GM12878 (cell line): Measurements from ENCODE around the gene DHRS9. TPM values are rescaled to one million over a fixed set of nuclear protein-coding genes. Genes with fewer than 3 reads are reported as not detected.

Experiments used
- CBFB ChIP-seq: IDR thresholded peaks from 2 replicates; pipeline ENCODE4 v1.6.1; 2016; ENCODE audit warnings: antibody characterized with exemption, low read depth
- ESRRA ChIP-seq: IDR thresholded peaks from 2 replicates; pipeline ENCODE4 v1.6.1; 2012; ENCODE audit warnings: mild to moderate bottlenecking, low read length, improper control_type of control experiment
- PRDM15 ChIP-seq: fragments of 450-650 bp; formaldehyde crosslinking; IDR thresholded peaks from 2 replicates; pipeline ENCODE4 v1.4.0; 2020; ENCODE audit warnings: mild to moderate bottlenecking, moderate library complexity
- SKIL ChIP-seq: fragments of 450-650 bp; IDR thresholded peaks from 2 replicates; pipeline ENCODE4 v1.6.1; 2017; ENCODE audit warnings: mild to moderate bottlenecking, low read depth, inconsistent platforms; ENCODE audit not compliant: poor library complexity, severe bottlenecking
- SMC3 ChIP-seq: IDR thresholded peaks from 2 replicates; pipeline ENCODE4 v1.6.1; 2011; ENCODE audit warnings: low read length, improper control_type of control experiment, borderline replicate concordance
- SRF ChIP-seq, 2 experiments: IDR thresholded peaks; 2 replicates each; pipeline ENCODE4 v1.6.1; 2011; ENCODE audit warnings: low read depth in 2 of 2, low read length in 2 of 2, mild to moderate bottlenecking in 1 of 2, moderate library complexity in 1 of 2
- TBL1XR1 ChIP-seq: IDR thresholded peaks from 2 replicates; pipeline ENCODE4 v1.6.1; 2012; ENCODE audit warnings: low read depth, low read length, improper control_type of control experiment
- ZBTB33 ChIP-seq: fragments of 450-650 bp; IDR thresholded peaks from 2 replicates; pipeline ENCODE4 v1.6.1; 2017; ENCODE audit warnings: mild to moderate bottlenecking
- polyA plus RNA-seq, 11 experiments: library from polyadenylated mRNA; depleted of rRNA in 4 of 11; unstranded in 6 of 11; stranded (reverse) in 5 of 11; fragments of >200 nt; fragmentation: Nextera tagmentation in 4 of 11; fragmentation: Illumina TruSeq in 1 of 11; extraction: Ambion mirVana in 4 of 11; extraction: Trizol in 1 of 11; gene quantifications; 1 replicate in 1 of 11; 2 replicates in 10 of 11; pipeline versions ENCODE4 v1.2.1 to v1.2.3, GENCODE V29; 2011 to 2016; ENCODE audit warnings: inconsistent platforms in 2 of 11, missing spikeins in 2 of 11, low read depth in 1 of 11
- total RNA-seq, 4 experiments: library from RNA; depleted of rRNA in 3 of 4; stranded (reverse); fragments of >200 nt in 3 of 4; fragmentation: Illumina TruSeq in 1 of 4; extraction: Trizol in 1 of 4; gene quantifications; 2 replicates each; pipeline versions ENCODE4 v1.2.1 to v1.2.3, GENCODE V29; 2013 to 2021

DHRS9 gene
- total and polyA plus RNA-seq, 10 of the 15 experiments (the other 5 are each of a cell fraction or from before 2014, with no cell fraction given), result 0.09 to 0.34 (median 0.13) TPM; not detected in 5

GRCh38 chr2:169114056-169114455 is 44.7 kb downstream of the DHRS9 start (continued):
- TF ChIP-seq SKIL (no peak), SRF (IDR thresholded peaks at IDR 0.05; ENCODE audit: low read depth in 2 of 2, low read length in 2 of 2) (no peak), SMC3 (no peak), ZBTB33 (no peak), ESRRA (no peak), CBFB (no peak), PRDM15 (CRISPR knock-in tag) (no peak), TBL1XR1 (no peak)
